SK-N-SH (cell line): ENCODE data around the gene FOLH1.
"Not testable (repeated sequence)": the region's sequence is repeated elsewhere in the genome, so short reads cannot be mapped to it uniquely, and the experiment has no call there.

Experiments
- EP300 ChIP-seq, 2 experiments: IDR thresholded peaks; 2 replicates each; pipeline versions ENCODE4 v1.4.0 to v1.6.1; 2012; ENCODE audit warnings: borderline replicate concordance in 1 of 2, low read depth in 1 of 2, low read length in 1 of 2
- GATA2 ChIP-seq: sonication (generic); formaldehyde crosslinking; IDR thresholded peaks from 2 replicates; pipeline ENCODE4 v1.5.0; 2020; ENCODE audit warnings: mild to moderate bottlenecking, missing genetic modification reagents
- NFIC ChIP-seq: IDR thresholded peaks from 2 replicates; pipeline ENCODE4 v1.4.0; 2012; ENCODE audit warnings: borderline replicate concordance
- POLR2AphosphoS5 ChIP-seq: IDR thresholded peaks from 2 replicates; pipeline ENCODE4 v1.6.1; 2012; ENCODE audit warnings: low read depth, low read length
- RFX5 ChIP-seq: IDR thresholded peaks from 2 replicates; pipeline ENCODE4 v1.6.1; 2012; ENCODE audit warnings: mild to moderate bottlenecking, improper control_type of control experiment, low read length
- TF ChIP-seq, protein P1 (sequence below): fragments of 200-600 bp; sonication (generic); IDR thresholded peaks from 2 replicates; pipeline ENCODE4 v1.6.1; 2017; ENCODE audit warnings: antibody characterized with exemption, mild to moderate bottlenecking, moderate library complexity

GRCh38 chr11:49196002-49196401, 12.4 kb downstream of the FOLH1 start:
- TF ChIP-seq, protein P1, sequence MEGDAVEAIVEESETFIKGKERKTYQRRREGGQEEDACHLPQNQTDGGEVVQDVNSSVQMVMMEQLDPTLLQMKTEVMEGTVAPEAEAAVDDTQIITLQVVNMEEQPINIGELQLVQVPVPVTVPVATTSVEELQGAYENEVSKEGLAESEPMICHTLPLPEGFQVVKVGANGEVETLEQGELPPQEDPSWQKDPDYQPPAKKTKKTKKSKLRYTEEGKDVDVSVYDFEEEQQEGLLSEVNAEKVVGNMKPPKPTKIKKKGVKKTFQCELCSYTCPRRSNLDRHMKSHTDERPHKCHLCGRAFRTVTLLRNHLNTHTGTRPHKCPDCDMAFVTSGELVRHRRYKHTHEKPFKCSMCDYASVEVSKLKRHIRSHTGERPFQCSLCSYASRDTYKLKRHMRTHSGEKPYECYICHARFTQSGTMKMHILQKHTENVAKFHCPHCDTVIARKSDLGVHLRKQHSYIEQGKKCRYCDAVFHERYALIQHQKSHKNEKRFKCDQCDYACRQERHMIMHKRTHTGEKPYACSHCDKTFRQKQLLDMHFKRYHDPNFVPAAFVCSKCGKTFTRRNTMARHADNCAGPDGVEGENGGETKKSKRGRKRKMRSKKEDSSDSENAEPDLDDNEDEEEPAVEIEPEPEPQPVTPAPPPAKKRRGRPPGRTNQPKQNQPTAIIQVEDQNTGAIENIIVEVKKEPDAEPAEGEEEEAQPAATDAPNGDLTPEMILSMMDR = not testable (repeated sequence)
- not testable (repeated sequence) for TF ChIP-seq NFIC; RFX5; POLR2AphosphoS5; GATA2 (CRISPR knock-in tag); EP300 (IDR thresholded peaks at IDR 0.05; ENCODE audit: borderline replicate concordance in 1 of 2, low read depth in 1 of 2, low read length in 1 of 2)
